WI38 (cell line): Measurements from ENCODE around the gene HIBADH.

Experiments used
- H3K4me3 ChIP-seq: 2 replicates; pipeline ENCODE4 v1.5.1; 2011; ENCODE audit warnings: low read depth, mild to moderate bottlenecking, control low read depth, low read length
- CTCF ChIP-seq: IDR thresholded peaks from 2 replicates; pipeline ENCODE4 v1.5.1; 2012; ENCODE audit warnings: low read depth, mild to moderate bottlenecking, control low read depth, low read length

Gene HIBADH

DNA sequence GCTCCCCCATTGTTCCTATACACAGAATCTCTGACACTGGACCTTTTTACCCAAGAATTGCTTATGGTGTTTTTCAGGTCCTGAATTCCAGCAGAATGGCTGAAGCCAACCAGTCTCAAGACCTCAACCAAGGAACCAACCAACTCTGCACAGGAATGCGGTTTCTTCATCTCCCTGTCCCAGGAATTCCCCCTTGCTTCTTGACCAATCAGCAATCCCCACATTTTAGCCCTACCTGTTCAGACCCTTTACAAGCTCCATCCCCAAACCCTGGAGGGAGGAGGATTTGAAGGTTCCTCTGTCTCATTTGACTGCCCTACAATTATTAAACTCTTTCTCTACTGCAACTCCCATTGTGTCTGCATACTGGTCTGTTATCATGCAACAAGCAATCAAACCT is 35.5 kb downstream of the HIBADH start:
- TF ChIP-seq CTCF, result no peak
- H3K4me3 ChIP-seq, result no peak overlapping the region

DNA sequence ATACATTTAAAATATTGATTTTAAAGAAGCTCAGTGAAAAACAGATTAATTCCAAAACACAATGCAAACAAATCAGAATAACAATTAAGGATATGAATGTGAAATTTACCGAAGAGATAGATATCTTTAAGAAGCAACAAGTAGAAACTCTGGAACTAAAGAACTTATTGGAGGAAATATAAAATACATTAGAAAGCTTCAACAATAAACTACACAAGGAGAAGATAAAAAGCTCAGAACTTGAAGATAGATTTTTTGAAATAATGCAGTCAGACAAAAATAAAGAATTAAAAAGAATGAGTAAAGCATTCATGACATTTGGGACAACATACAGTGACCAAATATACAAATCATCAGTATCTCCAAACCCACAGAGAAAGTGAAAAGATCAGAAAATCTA is 43.2 kb downstream of the HIBADH start:
- no peak overlapping the region for H3K4me3 ChIP-seq
- no peak for TF ChIP-seq CTCF

DNA sequence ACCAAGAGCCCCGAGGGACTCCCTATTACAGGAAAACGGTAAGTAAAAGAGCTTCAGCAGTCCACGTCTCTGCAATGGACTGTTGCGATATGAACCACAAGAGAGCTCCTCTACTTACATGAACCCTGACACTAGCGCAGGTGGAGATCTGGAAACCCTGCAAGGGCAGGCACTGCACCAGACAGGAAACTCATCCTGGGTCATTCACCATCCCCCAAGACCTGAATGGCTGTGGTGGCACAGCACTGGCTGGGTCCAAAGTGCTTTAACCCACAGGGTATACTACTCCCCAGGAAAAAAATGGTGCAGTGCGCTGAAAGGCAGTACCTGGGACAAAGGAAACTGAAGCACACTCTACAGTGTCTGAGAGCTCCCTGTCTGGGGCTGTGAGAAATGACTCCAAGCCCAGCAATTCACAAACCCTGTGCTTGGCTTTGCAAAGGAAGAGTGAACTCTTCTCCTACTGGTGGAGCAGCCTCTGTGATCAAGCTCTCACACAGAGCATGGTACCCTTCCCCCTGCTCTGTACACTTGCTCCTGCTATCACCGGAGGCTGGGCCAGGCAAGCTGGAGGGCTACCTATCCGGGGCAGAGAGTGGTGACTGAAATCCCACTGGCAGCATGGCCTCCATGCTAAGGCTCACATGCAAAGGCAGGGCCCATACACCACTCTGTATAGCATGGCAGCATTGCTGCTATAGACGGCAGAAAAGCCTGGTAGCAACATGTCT is 44.9 kb downstream of the HIBADH start:
- TF ChIP-seq CTCF, result no peak

GRCh38 chr7:27616914-27617548 is 45.7 kb downstream of the HIBADH start:
- TF ChIP-seq CTCF, result no peak
- no peak overlapping the region for H3K4me3 ChIP-seq

More for the DNA sequence above, 44.9 kb downstream of the HIBADH start:
- H3K4me3 ChIP-seq, result no peak overlapping the region

DNA sequence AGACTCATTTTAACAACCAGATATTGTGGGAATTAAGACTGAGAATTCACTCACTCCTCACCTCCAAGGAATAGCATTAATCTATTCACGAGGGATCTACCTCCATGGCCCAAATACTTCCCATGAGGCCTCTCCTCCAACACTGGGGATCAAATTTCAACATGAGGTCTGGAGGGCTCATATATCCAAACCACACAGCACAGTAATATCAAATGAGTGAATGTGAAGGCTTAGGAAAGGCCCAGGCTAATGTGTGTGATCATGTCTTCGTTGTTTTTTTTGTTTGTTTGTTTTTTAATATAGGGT is 46.5 kb downstream of the HIBADH start:
- TF ChIP-seq CTCF, result no peak
- H3K4me3 ChIP-seq, result no peak overlapping the region

- no peak overlapping the region for H3K4me3 ChIP-seq
- no peak for TF ChIP-seq CTCF
Measured at GRCh38 chr7:27615420-27616185, 47.1 kb downstream of the HIBADH start.

DNA sequence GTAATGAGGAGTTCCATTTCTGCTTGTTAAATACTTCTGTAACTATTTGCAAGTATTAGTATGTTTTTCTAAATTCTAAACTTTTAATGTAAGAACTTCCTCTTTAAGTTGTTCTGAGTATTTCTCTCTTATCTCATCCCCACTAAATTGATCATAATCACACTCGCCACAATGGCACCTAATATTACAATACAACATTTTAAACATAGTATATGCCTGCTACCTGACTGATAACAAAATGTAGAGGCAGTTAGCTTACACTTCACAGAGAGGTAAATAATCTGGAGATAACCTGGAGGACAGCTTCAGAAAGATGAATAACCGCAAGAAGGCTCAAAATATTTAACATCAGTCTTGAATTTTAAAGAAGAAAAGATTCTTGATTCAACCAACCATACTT is 48.6 kb downstream of the HIBADH start:
- H3K4me3 ChIP-seq, result no peak overlapping the region
- TF ChIP-seq CTCF, result no peak
